Mesodermal cell (in vitro differentiated cells): ENCODE measurements around the gene SHPK.

Experiments
- H3K27ac ChIP-seq: 2 replicates; pipeline ENCODE4 v1.7.0; 2013; ENCODE audit warnings: mild to moderate bottlenecking, low read depth, low read length, moderate library complexity; ENCODE audit not compliant: severe bottlenecking
- H3K36me3 ChIP-seq: 2 replicates; pipeline ENCODE4 v1.7.1; 2013; ENCODE audit warnings: mild to moderate bottlenecking, low read length, moderate library complexity; ENCODE audit not compliant: control insufficient read depth, insufficient read depth
- H3K4me1 ChIP-seq: one replicate; pipeline ENCODE4 v1.7.1; 2013; ENCODE audit warnings: mild to moderate bottlenecking, low read length; ENCODE audit not compliant: insufficient read depth, control insufficient read depth, poor library complexity, severe bottlenecking
- H3K4me3 ChIP-seq: 2 replicates; pipeline ENCODE4 v1.7.0; 2013; ENCODE audit warnings: low read length, control low read depth, mild to moderate bottlenecking; ENCODE audit not compliant: insufficient read depth, poor library complexity, severe bottlenecking; ENCODE audit errors: extremely low read depth
- H3K9me3 ChIP-seq: 2 replicates; pipeline ENCODE4 v1.7.1; 2013; ENCODE audit warnings: mild to moderate bottlenecking, low read length, moderate library complexity; ENCODE audit not compliant: control insufficient read depth
- WGBS, 2 experiments: methylation state at CpG; one replicate each; pipeline ENCODE4 v1.1.5; 2013; ENCODE audit warnings: missing lambda C conversion rate in 2 of 2; ENCODE audit not compliant: insufficient coverage in 2 of 2; 5-methylcytosine and 5-hydroxymethylcytosine counted together

Gene SHPK

GRCh38 chr17:3622977-3623594, 13.0 kb downstream of the SHPK start:
- H3K27ac ChIP-seq = no peak overlapping the region
- peaks cover 13% of the 10 kb centered on the region for H3K4me1 ChIP-seq
- no peaks in the 10 kb centered on the region for H3K9me3 ChIP-seq
- 92 to 98% methylated on average over 14 to 16 of the region's 16 CpGs for WGBS, 2 experiments
- H3K4me3 ChIP-seq = no peak overlapping the region
- H3K36me3 ChIP-seq = peaks cover 66% of the 10 kb centered on the region

DNA sequence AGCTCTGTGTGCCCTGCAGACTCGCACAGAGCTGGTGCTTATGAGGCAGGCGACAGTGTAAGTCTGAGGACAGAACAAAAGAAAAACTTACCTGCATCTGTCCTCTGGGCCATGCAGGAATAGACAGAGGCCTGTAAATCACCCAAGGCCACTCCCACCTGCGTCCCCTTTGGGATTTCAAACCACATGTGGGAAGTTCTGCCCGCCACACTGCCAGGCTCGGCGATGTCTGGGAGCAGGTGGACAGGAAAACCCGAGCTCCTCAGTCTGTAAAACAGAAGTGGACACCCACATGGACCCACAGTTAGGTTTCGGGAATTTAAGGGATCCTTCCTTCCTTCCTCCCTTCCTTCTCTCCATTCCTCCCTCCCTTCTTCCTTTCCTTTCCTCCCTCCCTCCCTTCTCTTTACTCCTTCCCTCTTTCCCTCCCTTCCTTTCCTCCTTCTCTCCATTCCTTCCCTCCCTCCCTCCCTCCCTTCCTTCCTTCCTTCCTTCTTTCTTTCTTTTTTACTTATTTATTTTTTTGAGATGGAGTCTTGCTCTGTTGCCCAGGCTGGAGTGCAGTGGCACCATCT, 14.8 kb downstream of the SHPK start:
- Histone ChIP-seq H3K27ac (no peak overlapping the region), H3K4me3 (no peak overlapping the region), H3K4me1 (no peaks in the 10 kb centered on the region), H3K36me3 (peaks cover 80% of the 10 kb centered on the region), H3K9me3 (no peaks in the 10 kb centered on the region)
- WGBS, 2 experiments = 96 to 98% methylated on average over 8 of the region's 8 CpGs

DNA sequence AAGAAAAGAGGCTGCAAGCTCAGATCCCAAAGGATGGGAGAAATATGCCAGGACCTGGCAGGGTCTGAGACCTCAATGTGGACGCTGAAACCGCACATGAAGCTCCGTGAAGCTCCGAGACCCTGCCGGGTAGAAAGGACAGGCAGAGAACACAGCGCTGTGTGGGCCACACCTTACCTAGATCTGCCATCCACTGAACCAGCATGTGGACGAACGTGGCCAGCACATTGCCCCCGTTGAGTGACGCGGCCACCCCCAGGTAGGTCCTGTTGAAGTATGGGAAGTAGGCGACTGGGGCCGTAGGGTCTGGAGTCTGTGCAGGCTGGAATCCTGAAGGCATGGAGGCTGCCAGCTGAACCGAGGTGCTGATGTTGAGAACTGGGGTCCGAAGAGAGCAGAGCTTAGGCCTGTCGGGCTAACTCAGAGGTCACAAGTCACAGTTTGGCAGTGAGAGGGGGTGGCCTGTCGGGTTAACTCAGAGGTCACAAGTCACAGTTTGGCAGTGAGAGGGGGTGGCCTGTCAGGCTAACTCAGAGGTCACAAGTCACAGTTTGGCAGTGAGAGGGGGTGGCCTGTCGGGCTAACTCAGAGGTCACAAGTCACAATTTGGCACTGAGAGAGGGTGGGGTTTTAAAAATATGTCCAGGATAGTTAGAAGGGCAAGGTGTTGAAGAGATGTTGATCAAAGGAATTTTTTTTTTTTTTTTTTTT, 20.7 kb downstream of the SHPK start:
- H3K36me3 ChIP-seq = peaks cover 79% of the 10 kb centered on the region
- H3K4me1 ChIP-seq = no peaks in the 10 kb centered on the region
- H3K4me3 ChIP-seq = no peak overlapping the region
- WGBS, 2 experiments = 95 to 99% methylated on average over 16 to 17 of the region's 18 CpGs
- H3K9me3 ChIP-seq = no peaks in the 10 kb centered on the region
- H3K27ac ChIP-seq = no peak overlapping the region

GRCh38 chr17:3613124-3613523, 22.9 kb downstream of the SHPK start:
- Histone ChIP-seq H3K4me3 (no peak overlapping the region), H3K27ac (no peak overlapping the region), H3K4me1 (no peaks in the 10 kb centered on the region), H3K36me3 (peaks cover 76% of the 10 kb centered on the region), H3K9me3 (no peaks in the 10 kb centered on the region)
- WGBS, 2 experiments = 93 to 95% methylated on average over 3 to 6 of the region's 6 CpGs

- 95 to 97% methylated on average over 13 to 14 of the region's 14 CpGs for WGBS, 2 experiments
- peaks cover 70% of the 10 kb centered on the region for H3K36me3 ChIP-seq
- no peak overlapping the region for H3K4me3 ChIP-seq
- no peaks in the 10 kb centered on the region for H3K9me3 ChIP-seq
- H3K27ac ChIP-seq = no peak overlapping the region
- H3K4me1 ChIP-seq = no peaks in the 10 kb centered on the region
Observed at GRCh38 chr17:3610523-3610922, 25.5 kb downstream of the SHPK start.

DNA sequence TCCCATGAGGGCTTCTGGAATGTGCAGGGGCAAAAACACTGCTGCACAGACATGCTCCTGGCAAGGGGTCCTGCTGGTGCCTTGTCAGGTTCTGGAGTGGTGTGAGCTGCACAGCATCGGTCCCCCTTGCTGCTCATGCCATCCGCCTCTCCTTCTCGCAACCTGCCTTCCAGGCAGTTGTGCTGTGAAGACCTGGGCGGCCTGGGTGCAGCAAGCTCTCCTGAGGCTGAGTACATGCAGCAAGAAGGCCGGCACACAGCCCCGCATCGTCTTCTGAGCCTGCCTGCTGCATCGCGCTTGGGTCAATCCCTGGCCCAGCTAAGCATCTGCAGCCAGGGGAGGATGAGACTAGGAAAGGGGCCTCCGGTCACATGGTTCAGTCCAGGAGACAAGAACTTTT, 26.4 kb downstream of the SHPK start:
- Histone ChIP-seq H3K4me3 (no peak overlapping the region), H3K36me3 (peaks cover 62% of the 10 kb centered on the region), H3K9me3 (no peaks in the 10 kb centered on the region), H3K4me1 (no peaks in the 10 kb centered on the region), H3K27ac (no peak overlapping the region)
- 90 to 91% methylated on average over 9 to 10 of the region's 10 CpGs for WGBS, 2 experiments

DNA sequence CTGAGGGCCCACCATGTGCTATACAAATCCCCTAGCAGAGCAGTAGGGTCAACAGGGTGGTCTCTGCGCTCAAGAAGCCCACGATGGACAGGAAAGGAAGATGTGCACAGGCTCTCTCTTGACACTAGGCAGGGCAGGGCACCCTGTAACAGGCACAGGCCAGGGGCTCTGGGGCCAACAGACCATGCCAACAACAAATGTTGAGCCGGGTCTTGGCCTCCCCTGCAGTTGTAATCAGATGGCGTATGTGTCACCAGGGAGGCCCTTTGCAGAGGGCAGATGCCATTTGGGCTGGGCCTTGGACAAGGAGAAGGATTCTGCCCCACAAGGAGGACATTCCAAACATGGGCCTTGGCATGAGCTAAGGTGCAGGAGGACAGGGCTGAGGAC, 32.2 kb downstream of the SHPK start:
- H3K4me1 ChIP-seq = no peaks in the 10 kb centered on the region
- H3K4me3 ChIP-seq = no peak overlapping the region
- 91% methylated on average over 4 of the region's 4 CpGs for WGBS, 2 experiments
- no peaks in the 10 kb centered on the region for H3K9me3 ChIP-seq
- peaks cover 23% of the 10 kb centered on the region for H3K36me3 ChIP-seq
- no peak overlapping the region for H3K27ac ChIP-seq

- 95 to 100% methylated on average over 9 to 12 of the region's 17 CpGs for WGBS, 2 experiments
- Histone ChIP-seq H3K4me1 (no peaks in the 10 kb centered on the region), H3K4me3 (no peak overlapping the region), H3K9me3 (no peaks in the 10 kb centered on the region), H3K27ac (no peak overlapping the region), H3K36me3 (peaks cover 20% of the 10 kb centered on the region)
Observed at GRCh38 chr17:3603119-3603869, 32.8 kb downstream of the SHPK start.

GRCh38 chr17:3602499-3602898, 33.6 kb downstream of the SHPK start:
- Histone ChIP-seq H3K4me3 (no peak overlapping the region), H3K27ac (no peak overlapping the region), H3K9me3 (no peaks in the 10 kb centered on the region), H3K36me3 (peaks cover 15% of the 10 kb centered on the region), H3K4me1 (no peaks in the 10 kb centered on the region)
- WGBS, 2 experiments = 78 to 80% methylated on average over 12 to 15 of the region's 16 CpGs

GRCh38 chr17:3600529-3601205, 35.4 kb downstream of the SHPK start:
- WGBS, 2 experiments = 86 to 96% methylated on average over 12 to 15 of the region's 15 CpGs
- Histone ChIP-seq H3K4me3 (no peak overlapping the region), H3K27ac (no peak overlapping the region), H3K36me3 (peaks cover 3% of the 10 kb centered on the region), H3K9me3 (no peaks in the 10 kb centered on the region), H3K4me1 (no peaks in the 10 kb centered on the region)
